Stimulated activated CD8-positive, alpha-beta memory T cell treated with anti-CD3 and anti-CD28 coated beads, Interleukin-15, amount 100 ng/mL, for 1 hour (primary cell): ENCODE results near the gene HSPA9.

Experiments used
- DNase-seq: peaks from one replicate; pipeline ENCODE4 v3.0.0-alpha.2; 2020; ENCODE audit warnings: low read depth

Gene HSPA9

GRCh38 chr5:138575194-138576015, at the start of gene HSPA9:
HSPA9 (minus strand) TSS chr5:138575401; CDS start chr5:138575318, 83 bp downstream.
- DNase-seq = peak; percentile 90

GRCh38 chr5:138623053-138623452, 47.9 kb upstream of the HSPA9 start:
- no peak for DNase-seq

- no peak for DNase-seq
Observed at GRCh38 chr5:138622051-138622450, 46.9 kb upstream of the HSPA9 start.

- no peak for DNase-seq
Observed at GRCh38 chr5:138620663-138621224, 45.5 kb upstream of the HSPA9 start.

- DNase-seq = no peak
Observed at GRCh38 chr5:138616508-138616907, 41.3 kb upstream of the HSPA9 start.

- no peak for DNase-seq
Observed at GRCh38 chr5:138615461-138615860, 40.3 kb upstream of the HSPA9 start.

- no peak for DNase-seq
Observed at GRCh38 chr5:138611678-138612218, 36.5 kb upstream of the HSPA9 start.

GRCh38 chr5:138610918-138611677, 35.9 kb upstream of the HSPA9 start:
- no peak for DNase-seq

GRCh38 chr5:138610415-138610917, 35.3 kb upstream of the HSPA9 start:
- DNase-seq = no peak

GRCh38 chr5:138606378-138607064, 31.3 kb upstream of the HSPA9 start:
- no peak for DNase-seq

GRCh38 chr5:138605254-138605972, 30.2 kb upstream of the HSPA9 start:
- no peak for DNase-seq

GRCh38 chr5:138604176-138604785, 29.1 kb upstream of the HSPA9 start:
- DNase-seq = no peak

- DNase-seq = no peak
Observed at GRCh38 chr5:138603249-138603920, 28.2 kb upstream of the HSPA9 start.

- no peak for DNase-seq
Observed at GRCh38 chr5:138602371-138603000, 27.3 kb upstream of the HSPA9 start.

- DNase-seq = no peak
Observed at GRCh38 chr5:138601444-138601843, 26.2 kb upstream of the HSPA9 start.

GRCh38 chr5:138600446-138600845, 25.2 kb upstream of the HSPA9 start:
- no peak for DNase-seq

- DNase-seq = no peak
Observed at GRCh38 chr5:138597661-138598400, 22.6 kb upstream of the HSPA9 start.

- DNase-seq = no peak
Observed at GRCh38 chr5:138596105-138596881, 21.1 kb upstream of the HSPA9 start.
